ENCODE data around the gene ECPAS.
"Not testable (repeated sequence)": the region's sequence is repeated elsewhere in the genome, so short reads cannot be mapped to it uniquely, and the experiment has no call there.

ECPAS gene

GRCh38 chr9:111423389-111423788 is 60.8 kb downstream of the ECPAS start:
- no peak for DNase-seq (ENCODE audit: low read depth in 2 of 2)

- no peak for DNase-seq (ENCODE audit: low read depth in 2 of 2)
Observed at GRCh38 chr9:111414406-111414805, 69.8 kb downstream of the ECPAS start.

GRCh38 chr9:111413996-111414395 is 70.2 kb downstream of the ECPAS start:
- no peak for DNase-seq (ENCODE audit: low read depth in 2 of 2)

- DNase-seq (ENCODE audit: low read depth in 2 of 2) = no peak
Observed at GRCh38 chr9:111412280-111412679, 71.9 kb downstream of the ECPAS start.

GRCh38 chr9:111411266-111411665 is 72.9 kb downstream of the ECPAS start:
- no peak for DNase-seq (ENCODE audit: low read depth in 2 of 2)

- DNase-seq (ENCODE audit: low read depth in 2 of 2) = no peak
Observed at GRCh38 chr9:111407813-111408212, 76.4 kb downstream of the ECPAS start.

- DNase-seq (ENCODE audit: low read depth in 2 of 2) = no peak
Observed at GRCh38 chr9:111405701-111406100, 78.5 kb downstream of the ECPAS start.

- DNase-seq (ENCODE audit: low read depth in 2 of 2) = not testable (repeated sequence)
Observed at GRCh38 chr9:111401486-111401885, 82.7 kb downstream of the ECPAS start.

- no peak for DNase-seq (ENCODE audit: low read depth in 2 of 2)
Observed at GRCh38 chr9:111400564-111400898, 83.7 kb downstream of the ECPAS start.

- DNase-seq (ENCODE audit: low read depth in 2 of 2) = no peak
Observed at GRCh38 chr9:111399772-111400563, 84.2 kb downstream of the ECPAS start.

- no peak for DNase-seq (ENCODE audit: low read depth in 2 of 2)
Observed at GRCh38 chr9:111399211-111399739, 84.9 kb downstream of the ECPAS start.

GRCh38 chr9:111393971-111394370 is 90.2 kb downstream of the ECPAS start:
- no peak for DNase-seq (ENCODE audit: low read depth in 2 of 2)

- no peak for DNase-seq (ENCODE audit: low read depth in 2 of 2)
Observed at GRCh38 chr9:111389406-111389805, 94.8 kb downstream of the ECPAS start.

- no peak for DNase-seq (ENCODE audit: low read depth in 2 of 2)
Observed at GRCh38 chr9:111386386-111386785, 97.8 kb downstream of the ECPAS start.

GRCh38 chr9:111381006-111381405 is 103.2 kb downstream of the ECPAS start:
- DNase-seq (ENCODE audit: low read depth in 2 of 2) = no peak

- DNase-seq (ENCODE audit: low read depth in 2 of 2) = no peak
Observed at GRCh38 chr9:111375817-111376564, 108.2 kb downstream of the ECPAS start.

GRCh38 chr9:111375062-111375461 is 109.1 kb downstream of the ECPAS start:
- no peak for DNase-seq (ENCODE audit: low read depth in 2 of 2)

GRCh38 chr9:111372297-111372696 is 111.9 kb downstream of the ECPAS start:
- DNase-seq (ENCODE audit: low read depth in 2 of 2) = no peak

GRCh38 chr9:111366978-111367377 is 117.2 kb downstream of the ECPAS start:
- no peak for DNase-seq (ENCODE audit: low read depth in 2 of 2)

GRCh38 chr9:111362526-111362925 is 121.7 kb downstream of the ECPAS start:
- no peak for DNase-seq (ENCODE audit: low read depth in 2 of 2)

GRCh38 chr9:111360881-111361280 is 123.3 kb downstream of the ECPAS start:
- DNase-seq (ENCODE audit: low read depth in 2 of 2) = no peak

GRCh38 chr9:111356481-111357244 is 127.5 kb downstream of the ECPAS start:
- no peak for DNase-seq (ENCODE audit: low read depth in 2 of 2)

Measured in stimulated activated CD8-positive, alpha-beta memory T cell treated with anti-CD3 and anti-CD28 coated beads, Interleukin-2, amount 100 ng/mL, for 48 hours (primary cell).